AG10803 (cell line): ENCODE data around the gene ANKRD29.
"Not testable (repeated sequence)": the region's sequence is repeated elsewhere in the genome, so short reads cannot be mapped to it uniquely, and the experiment has no call there.

Experiments
- DNase-seq: peaks from one replicate; pipeline ENCODE4 v3.0.0; 2010; ENCODE audit warnings: low read depth
- H3K4me3 ChIP-seq: 2 replicates; pipeline ENCODE4 v1.5.1; 2011; ENCODE audit warnings: mild to moderate bottlenecking, low read length, control low read depth
- CTCF ChIP-seq: conservative IDR thresholded peaks from 2 replicates; pipeline ENCODE4 v1.5.1; 2011; ENCODE audit warnings: mild to moderate bottlenecking, low read length, control low read depth, inconsistent platforms

The ANKRD29 gene

GRCh38 chr18:23568281-23569138 is 94.2 kb downstream of the ANKRD29 start:
- H3K4me3 ChIP-seq: no peak overlapping the region
- no peak for TF ChIP-seq CTCF
- DNase-seq: no peak

- TF ChIP-seq CTCF: no peak
- no peak overlapping the region for H3K4me3 ChIP-seq
- no peak for DNase-seq
Measured at GRCh38 chr18:23567671-23568070, 95.0 kb downstream of the ANKRD29 start.

- no peak for DNase-seq
- TF ChIP-seq CTCF: no peak
Measured at GRCh38 chr18:23565916-23566547, 96.7 kb downstream of the ANKRD29 start.

GRCh38 chr18:23563377-23564043 is 99.2 kb downstream of the ANKRD29 start:
- no peak overlapping the region for H3K4me3 ChIP-seq
- no peak for TF ChIP-seq CTCF
- peak; percentile 53 for DNase-seq

More at GRCh38 chr18:23565916-23566547, 96.7 kb downstream of the ANKRD29 start:
- no peak overlapping the region for H3K4me3 ChIP-seq

- H3K4me3 ChIP-seq: no peak overlapping the region
- DNase-seq: no peak
- TF ChIP-seq CTCF: no peak
Measured at GRCh38 chr18:23560186-23560585, 102.5 kb downstream of the ANKRD29 start.

GRCh38 chr18:23557511-23557910 is 105.2 kb downstream of the ANKRD29 start:
- DNase-seq, H3K4me3 ChIP-seq: not testable (repeated sequence)

GRCh38 chr18:23556145-23556780 is 106.4 kb downstream of the ANKRD29 start:
- TF ChIP-seq CTCF: no peak
- no peak overlapping the region for H3K4me3 ChIP-seq

More at GRCh38 chr18:23556145-23556780, 106.4 kb downstream of the ANKRD29 start:
- DNase-seq: no peak
